ENCODE results near the gene DPM1.

DPM1 gene

DNA sequence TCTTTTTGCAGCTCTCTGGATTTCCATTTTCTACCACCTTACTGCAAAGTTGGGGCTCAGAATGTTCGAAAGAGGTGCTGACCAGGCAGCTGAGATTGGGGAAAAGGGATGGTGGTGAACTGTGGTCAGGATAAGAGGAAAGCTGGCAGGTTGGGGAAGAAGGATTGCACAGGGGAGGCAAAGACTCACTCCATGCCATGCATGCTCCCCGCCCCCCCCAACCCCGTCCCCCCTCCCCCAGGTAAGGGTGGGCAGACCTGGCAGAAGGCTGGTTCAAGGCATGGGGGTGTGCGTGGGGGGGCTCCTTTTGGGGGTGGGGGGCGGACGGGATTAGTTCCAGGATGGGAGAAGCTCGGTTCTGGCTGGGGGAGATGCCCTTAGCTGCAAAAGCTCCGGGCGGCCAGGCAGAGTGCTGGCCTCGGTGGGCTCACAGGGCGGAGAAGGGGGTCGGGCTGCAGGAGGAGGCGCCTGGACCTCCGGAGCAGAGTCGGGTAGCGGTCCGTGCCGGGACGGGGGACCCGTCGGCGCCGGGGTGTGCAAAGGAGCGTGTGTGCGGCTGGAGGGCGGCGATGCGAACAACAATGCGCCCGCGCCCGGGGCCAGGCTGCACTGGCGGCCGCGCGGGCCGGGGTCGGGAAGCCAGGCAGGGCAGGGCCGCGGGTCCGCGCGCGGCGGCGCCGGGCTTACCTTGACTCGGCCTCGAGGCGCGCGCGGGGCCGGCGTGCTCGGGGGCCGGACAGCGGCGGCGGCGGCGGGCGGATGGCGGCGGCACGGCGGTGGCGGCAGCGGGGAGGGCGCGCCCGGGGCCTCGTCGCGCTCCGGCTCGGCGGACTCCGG, 28.0 kb downstream of the DPM1 start:
- DNase-seq (ENCODE audit: low spot score) = no peak

DNA sequence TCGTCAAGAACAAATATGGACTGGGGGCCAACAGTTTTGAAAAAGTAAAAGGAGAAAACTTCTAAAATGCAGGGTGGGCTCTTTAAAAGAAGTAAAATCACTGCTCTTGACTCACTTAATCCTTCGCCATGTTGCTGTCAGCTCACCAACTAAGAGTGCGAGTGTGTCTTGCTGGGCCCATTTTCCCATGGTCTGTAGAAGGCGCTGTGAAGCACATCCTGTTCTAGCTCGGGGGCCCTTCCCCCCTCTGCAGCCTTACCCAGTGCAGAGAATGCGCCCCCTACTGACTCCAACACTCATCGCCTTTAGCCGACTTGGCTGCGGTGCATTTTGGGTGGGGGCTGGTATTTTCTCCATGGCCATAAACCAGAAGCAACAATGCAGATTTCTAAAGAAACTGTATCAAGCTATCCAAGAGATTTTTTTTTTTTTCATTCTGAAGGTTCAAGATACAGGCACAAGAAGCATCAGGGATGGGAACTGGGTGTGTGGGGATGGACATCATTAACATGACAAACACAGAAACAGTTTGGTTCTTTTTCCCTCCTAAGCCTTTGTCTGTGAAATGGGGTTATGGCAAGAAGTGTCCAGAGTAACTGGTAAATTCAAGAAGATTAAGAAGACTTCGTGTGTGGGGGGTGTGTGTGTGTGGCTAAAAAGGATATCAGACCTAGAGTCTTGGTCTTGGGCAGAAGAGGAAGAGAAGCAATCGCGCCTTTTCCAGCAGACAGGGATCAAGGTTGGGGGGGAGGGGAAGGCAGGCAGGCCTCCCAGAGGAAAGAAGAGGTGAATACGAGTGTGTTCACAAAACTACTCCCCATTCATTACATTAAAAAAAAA, 28.8 kb downstream of the DPM1 start:
- peak; percentile 78 for DNase-seq (ENCODE audit: low spot score)

DNA sequence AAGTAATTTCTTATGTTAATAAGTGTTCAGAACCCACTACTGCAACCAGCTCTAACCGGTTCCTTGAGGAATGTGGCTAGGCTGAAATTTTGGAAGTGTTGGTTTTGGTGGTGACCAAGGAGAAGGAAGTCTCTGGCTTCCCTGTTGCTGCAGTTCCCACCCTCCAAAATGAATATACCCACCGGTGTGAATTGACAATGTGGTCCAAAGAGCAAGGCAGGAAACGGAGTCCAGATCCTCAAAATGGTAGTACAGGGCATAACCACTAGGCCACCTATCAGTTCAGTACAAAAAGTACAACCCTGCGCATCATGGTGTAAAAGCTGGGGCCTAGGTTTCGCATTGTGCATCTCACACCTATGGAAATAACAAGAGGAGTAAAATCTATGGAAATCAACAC, 29.9 kb downstream of the DPM1 start:
- DNase-seq (ENCODE audit: low spot score) = no peak

DNA sequence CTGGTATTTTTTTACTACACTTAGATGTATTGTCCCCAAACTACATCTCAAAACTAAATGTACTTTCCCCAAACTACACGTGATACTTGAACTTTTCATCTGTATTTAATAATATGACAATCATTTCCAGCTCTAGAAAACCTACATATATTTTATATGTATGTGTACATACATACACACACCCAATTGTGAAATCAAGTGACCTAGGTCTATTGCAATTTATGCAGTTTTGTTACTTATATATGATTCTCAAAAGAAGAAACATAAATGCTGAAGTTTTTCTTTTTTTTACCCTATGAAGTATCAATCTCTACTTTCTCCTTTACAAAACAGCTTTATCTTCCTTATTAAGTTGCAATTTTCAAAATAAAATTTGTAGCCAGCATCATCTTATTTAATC, 31.8 kb downstream of the DPM1 start:
- DNase-seq (ENCODE audit: low spot score) = no peak

DNA sequence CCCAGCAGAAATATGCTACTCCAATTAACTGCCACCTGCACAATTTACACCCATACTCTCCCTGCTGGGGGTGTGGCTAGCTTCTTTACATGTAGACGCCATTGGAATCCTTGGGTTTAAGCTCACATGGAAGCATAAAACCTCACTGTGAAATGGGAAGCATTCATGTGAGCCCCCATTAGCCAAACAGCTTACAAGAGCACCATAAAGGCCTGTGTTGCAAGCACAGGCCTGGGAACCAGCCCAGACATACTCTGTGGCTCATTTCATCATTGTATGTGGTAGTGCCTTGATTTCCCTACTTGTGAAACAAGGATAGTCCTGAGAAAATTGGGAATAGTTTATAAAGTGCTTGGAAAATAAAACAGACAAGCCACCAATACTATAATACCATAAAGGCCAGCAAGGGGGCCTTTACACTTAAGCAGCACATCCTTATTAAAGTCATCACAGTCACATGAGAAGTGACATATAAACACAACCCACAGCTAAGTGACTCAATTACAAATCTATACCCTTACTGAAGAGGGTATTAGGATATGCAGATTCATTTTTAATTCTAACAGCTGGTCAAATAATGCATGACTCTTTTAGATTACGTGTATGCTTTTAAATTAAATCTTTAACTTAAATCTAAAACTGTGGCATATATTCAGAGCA, 33.9 kb downstream of the DPM1 start:
- no peak for DNase-seq (ENCODE audit: low spot score)

DNA sequence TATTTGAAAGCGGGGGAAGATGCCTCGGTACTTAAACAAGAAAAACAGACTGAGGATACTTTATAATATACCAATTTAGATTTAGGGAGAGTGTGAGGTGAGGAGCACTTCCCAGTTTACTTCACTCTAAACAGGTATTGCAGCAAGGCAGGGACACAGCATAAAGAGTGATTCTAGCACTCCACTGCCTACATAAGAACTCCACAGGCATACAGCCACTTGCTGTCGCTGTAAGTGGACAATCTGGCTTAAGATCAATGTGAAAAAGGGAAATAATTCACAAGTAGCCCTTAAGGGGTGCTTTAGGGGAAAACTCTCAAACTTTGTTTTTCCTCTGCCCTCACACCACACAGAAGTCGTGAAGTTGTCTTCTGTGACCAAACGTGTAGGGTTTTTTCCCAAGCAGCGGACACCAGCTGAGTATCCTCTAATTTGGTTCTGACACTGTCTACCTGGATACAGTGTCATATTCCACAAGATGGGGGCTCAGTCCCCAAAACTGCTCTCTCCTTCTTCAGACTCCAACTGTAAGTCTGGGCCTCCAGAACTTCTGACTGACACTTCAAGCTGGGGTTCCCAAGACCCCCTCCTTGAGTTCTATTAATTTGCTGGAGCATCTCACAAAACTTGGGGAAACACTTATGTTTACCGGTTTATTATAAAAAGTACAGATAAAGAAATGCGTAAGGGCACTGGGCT, 36.4 kb downstream of the DPM1 start:
- no peak for DNase-seq (ENCODE audit: low spot score)

DNA sequence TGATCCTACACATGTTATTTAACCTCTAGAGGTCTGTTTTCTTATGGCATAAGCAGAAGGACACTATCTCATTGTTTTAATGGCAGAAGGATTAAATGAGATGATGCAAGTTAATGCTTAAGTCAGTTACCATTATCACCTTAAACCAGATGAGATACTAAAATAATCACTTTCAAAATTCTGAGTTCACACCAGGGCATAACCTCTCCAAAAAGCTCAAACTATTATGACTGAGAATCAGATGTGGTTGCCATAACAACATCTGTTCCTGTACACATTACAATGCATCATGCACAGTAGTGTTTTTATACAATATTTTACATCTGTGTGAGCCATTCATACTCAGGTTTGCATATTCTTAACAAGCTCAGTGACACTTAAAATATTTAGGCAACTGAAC, 37.3 kb downstream of the DPM1 start:
- no peak for DNase-seq (ENCODE audit: low spot score)

DNA sequence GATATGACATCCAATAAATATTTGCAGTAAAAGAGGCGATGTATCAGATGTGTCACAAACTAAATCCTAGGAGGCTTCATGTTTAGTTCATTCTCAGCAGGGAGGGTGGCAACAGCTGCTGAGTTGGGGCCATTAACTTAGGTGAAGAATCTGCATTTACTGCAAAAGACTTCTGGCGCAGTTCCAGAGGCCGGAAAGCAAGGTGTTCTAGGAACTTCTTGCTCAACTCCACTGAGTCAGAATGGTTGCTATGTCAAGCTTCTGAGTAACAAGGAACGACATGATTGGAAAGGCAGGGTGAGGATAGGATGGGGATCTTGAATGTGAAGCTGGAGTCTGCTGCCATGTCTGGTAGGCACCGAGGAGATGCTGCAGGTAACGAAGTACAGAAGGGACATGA, 38.8 kb downstream of the DPM1 start:
- no peak for DNase-seq (ENCODE audit: low spot score)

DNA sequence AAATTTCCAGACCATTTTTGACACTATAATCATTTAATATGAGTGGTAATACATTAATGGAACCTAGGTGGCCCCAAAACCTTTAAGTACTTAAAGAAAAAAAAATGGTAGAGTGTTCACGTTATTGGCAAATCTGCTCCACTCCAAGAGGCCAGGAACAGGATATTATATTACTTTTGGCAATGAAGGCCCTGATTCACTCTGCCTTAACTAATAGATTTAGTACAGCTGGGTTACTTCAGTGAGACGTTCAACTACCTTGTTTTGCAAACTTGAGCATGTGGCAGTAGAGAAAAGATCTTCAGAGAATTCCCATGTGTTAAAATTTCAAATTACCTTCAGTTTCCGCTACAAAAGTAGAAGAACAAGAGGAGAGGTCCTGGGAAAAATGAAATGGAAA, 39.9 kb downstream of the DPM1 start:
- DNase-seq (ENCODE audit: low spot score) = no peak

DNA sequence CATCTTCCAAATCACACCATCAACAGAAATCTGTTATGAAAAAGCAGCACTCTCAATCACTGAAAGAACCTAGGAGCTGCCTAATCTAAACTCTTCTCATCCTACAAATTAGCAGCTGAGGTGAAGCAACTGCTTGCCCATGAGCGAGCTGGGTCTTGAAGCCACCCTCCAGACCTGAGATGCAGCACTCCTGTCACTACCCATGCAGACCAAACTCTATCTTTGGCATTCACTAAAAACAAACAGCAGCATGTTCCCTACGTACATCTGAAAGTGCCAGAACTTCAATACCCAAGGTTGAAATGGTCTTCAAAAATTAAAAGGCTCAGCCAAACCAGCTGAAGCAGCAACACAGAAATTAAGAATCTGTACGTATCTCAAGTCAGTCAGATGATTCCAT, 41.4 kb downstream of the DPM1 start:
- DNase-seq (ENCODE audit: low spot score) = no peak

DNA sequence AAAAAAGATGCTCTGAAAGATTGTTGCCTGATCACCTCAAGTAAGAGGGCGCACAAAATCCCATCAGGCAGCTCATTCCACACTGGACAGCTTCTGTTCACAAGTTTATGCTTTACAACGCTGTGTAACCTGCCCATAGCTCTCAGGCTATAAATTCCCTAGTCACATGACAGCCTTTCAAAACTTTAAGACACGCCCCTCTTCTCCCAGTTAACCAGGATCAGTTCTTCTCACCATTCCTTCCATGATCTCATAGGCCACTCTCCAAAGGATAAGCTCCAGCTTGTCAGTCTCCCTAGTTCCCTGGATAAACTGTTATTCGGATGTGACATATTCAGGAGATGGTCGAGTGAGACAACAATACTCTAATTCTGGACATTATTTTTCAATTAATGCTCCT, 42.1 kb downstream of the DPM1 start:
- DNase-seq (ENCODE audit: low spot score) = peak; percentile 19

DNA sequence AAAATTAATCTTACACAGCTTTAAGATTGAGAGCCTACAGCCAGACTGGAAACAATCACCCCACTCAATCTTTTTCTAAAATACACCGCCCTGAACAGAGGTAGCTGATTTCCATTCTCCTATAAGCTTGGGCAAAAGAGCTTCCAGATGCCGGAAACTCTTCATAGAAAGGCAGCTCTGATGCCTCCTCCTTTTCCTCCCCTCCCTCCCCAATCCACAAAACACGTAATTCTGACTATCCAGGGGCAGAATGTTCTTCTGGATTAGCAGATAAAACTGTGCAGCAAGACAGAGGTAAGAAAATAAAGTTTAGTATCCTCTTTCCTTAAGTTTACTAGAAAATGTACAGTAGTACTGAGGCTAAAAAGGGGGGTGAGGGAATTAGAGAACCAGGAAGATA, 42.9 kb downstream of the DPM1 start:
- DNase-seq (ENCODE audit: low spot score) = peak; percentile 27

DNA sequence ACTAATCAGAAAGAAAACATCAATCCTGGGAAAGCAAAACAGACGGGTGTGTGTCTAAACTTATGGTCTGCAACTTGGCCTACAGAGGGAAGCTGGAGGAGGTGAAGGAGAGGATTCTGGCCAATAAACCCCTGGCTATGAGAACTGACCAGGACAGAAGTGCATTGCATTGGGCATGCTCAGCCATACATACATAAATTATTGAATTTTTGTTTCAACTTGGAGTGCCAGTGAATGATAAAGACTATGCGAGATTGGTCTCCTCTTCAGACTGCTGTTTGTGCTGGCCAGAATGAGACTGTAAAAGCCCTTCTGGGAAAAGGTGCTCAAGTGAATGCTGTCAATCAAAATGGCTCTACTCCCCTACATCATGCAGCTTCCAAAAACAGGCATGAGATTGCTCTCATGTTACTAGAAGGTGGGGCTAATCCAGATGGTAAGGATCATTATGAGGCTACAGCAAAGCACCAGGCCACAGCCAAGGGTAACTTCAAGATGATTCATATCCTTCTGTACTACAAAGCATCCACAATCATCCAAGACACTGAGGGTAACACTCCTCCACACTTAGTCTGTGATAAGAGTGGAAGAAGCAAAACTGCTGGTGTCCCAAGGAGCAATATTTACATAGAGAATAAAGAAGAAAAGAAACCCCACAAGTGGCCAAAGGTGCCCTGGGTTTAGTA, 44.5 kb downstream of the DPM1 start:
- DNase-seq (ENCODE audit: low spot score) = peak; percentile 43

DNA sequence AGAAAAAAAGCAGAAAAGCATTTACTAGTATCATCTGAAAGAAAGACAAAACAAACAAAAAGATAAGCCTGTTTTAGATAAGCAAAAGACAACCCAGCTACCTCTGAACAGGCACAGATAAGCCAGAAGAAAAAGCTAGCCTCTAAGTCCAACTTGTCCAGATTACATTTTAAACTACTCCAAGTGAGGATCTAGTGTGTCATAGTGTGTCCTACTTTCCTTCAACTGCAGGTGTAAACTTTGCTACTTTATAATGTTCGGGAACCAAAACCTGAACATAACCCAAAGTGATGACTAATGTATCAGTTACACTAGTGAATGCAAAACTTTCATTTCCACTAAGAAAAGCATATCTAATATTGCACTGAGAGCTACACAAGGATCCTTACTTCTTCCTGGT, 46.6 kb downstream of the DPM1 start:
- DNase-seq (ENCODE audit: low spot score) = no peak

DNA sequence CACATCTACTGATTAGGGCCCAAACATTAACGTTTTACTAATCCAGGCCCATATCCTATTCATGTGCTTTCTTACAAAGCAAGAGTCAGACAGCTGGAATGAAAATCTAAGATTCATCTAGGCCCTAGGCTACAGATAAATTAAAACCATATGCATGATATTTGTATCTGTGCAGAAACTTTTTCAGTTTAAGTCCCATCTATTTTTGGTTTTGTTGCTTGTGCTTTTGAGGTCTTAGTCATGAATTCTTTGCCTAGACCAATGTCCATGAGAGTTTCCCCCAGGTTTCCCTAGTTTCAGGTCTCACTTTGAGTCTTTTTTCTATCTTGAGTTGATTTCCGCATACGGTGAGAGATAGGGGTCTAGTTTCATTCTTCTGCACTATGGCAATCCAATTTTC, 47.3 kb downstream of the DPM1 start:
- DNase-seq (ENCODE audit: low spot score) = no peak

DNA sequence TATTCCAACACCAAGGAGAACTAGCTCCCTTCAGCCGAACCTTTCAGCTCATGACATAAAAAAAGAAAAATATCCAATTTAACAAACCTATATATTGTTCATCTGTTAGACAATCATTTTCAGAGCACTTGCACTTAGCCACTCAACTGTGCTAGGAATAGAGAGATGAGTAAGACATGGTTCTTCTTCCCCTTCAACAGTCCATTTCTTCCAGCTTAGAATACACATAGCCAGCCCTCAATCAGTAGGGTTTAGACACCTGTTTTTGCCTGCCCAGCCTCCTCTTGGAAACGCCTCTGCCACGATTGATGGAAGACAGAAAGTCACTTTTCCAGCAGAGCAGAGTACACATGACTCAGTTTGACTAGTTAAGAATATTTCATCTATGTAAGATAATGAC, 48.9 kb downstream of the DPM1 start:
- no peak for DNase-seq (ENCODE audit: low spot score)

DNA sequence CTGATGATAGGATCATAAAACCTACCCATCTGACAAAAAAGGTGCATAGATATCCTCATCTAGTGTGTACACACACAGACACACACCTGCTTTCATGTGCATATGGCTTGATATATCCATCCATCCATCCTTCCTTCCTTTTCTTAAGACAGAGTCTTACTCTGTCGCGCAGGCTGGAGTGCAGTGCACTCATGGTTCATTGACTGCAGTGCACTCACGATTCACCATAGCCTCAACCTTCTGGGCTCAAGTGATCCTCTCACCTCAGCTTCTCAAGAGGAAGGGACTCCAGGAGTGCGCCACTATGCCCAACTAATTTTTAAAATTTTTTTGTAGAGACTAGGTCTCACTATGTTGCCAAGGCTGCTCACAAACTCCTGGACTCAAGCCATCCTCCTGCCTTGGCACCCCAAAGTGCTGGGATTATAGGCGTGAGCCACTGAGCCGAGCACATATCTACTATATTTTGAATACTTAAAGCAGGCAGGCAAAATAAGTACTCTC, 54.2 kb downstream of the DPM1 start:
- no peak for DNase-seq (ENCODE audit: low spot score)

DNA sequence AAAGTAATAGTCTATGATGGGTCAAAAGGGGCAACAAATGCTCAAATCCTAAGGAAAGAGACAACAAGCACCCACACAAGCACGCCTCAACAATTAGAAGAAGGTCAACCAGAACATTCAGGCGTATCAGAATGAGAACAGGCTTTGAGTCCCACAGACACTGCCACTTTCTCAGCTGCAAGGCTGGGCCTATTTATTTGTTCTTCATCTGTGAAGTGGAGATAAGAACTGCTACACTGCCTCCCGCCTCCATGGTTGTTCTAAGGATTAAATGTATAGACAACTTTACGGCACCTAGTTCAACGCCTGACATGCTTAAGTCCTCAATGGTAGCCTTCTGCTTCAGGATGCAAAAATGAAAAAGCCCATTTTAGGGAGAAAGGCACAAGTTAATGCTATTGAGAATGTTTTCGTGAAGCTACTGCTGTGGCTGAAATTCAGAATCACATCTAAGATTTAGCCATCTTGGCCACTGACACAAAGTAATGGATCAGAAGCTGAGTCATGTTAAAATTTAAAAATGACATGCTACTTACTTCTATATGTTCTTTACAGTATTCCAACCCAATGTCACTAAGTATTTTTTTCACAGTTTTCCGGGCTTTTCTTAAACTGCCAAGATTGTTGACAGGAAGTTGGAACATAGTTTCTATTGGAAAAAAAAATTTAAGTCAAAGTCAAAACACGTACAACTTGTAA, 54.8 kb downstream of the DPM1 start:
- no peak for DNase-seq (ENCODE audit: low spot score)

DNA sequence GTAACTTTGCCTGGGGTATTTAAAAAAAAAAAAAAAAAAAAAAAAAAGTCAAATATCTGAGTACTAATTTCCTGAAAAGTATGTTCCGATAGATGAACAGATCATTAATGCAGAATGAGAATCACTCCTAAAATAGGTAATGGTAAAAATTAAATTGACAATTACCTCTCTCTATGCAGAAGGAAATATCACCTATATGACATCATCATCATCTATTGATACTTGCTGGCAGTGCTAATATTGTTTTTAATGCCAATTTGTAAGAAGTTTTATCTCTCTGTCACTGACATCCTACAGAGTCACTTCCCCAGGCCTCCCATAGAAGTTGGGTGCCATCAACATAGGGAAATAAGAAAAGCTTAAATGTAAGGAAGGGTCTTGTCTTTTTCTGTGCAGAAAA, 57.0 kb downstream of the DPM1 start:
- DNase-seq (ENCODE audit: low spot score) = no peak

DNA sequence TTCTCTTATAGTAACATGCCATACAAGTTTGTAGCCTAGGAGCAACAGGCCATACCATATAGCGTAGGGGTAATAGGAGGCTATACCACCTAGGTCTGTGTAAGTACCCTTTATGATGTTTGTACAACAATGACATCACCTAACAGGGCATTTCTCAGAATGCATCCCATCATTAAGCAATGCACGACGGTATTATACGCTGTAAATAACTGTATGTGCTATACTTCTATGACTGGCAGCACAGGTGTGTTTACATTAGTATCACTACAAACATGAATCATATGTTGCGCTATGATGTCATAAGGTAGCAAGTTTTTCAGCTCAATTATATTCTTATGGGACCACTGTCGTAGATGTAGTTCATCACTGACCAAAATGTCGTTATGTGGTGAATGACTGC, 58.1 kb downstream of the DPM1 start:
- no peak for DNase-seq (ENCODE audit: low spot score)

DNA sequence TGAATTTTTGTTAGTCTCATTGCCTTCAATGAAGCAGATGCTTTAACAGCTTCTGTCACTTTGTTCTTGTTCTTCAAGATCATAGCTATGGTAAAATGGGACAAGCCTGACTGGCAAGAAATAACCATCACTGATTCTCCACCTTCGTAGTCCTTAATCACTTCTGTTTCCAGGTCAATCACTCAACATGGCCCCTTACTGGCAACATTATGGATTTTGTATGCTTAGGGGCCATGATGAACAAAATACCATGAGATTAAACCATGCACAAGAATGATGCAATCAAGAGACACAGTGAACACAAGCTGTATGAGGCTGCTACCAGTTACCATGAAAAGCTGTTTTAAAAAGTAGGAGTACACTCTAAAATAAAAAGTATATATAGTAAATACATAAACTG, 59.9 kb downstream of the DPM1 start:
- no peak for DNase-seq (ENCODE audit: low spot score)
